ENCODE measurements around the gene TRHDE.

TRHDE gene

DNA sequence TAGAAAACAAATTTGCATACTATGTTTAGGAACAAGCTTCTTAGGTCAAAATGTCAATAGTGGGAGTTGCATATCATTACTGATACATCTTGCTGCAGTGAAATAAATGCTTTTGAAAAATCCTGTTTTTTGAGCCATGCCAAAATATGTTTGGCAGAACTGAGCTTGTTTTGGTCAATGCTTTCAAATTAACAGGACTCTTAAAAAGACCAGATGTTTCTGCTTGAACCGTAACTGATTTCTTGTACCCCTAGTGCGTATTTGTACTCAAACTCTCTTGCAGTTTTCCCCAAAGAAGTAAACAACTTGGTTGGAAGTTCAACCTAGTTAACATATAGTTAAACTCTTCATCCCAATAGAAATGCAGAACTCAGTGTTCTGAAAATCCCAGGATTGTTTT, 3.4 kb downstream of the TRHDE start:
- no peak for DNase-seq

DNA sequence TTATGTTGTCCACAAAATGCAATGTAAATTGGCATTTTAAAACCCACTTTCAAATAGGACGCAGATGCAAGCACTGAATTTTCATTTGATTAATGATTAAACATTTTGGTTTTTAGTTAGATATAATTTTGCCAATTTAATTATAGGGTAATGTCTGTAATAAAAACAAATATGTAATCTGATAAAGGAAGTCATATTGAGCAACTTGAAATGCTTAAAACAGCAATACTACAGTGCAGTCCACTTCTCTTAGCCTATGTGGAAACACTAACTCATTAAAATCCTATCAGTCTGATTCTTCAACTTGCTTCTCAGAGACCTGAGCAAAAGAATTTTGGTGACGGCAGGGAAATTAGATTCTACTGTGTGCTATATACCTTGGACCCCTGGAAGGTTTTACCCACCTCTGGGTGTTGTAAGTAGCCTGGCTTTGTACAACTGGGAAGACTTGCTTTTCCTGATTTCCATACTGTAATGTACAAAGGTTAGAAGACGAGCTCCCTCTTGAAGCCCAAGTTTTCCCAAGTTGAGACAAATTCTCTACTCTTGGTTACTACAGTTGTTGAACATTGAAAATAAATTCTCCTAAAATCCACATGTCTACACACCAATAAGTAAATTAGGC, 4.1 kb downstream of the TRHDE start:
- DNase-seq = no peak

DNA sequence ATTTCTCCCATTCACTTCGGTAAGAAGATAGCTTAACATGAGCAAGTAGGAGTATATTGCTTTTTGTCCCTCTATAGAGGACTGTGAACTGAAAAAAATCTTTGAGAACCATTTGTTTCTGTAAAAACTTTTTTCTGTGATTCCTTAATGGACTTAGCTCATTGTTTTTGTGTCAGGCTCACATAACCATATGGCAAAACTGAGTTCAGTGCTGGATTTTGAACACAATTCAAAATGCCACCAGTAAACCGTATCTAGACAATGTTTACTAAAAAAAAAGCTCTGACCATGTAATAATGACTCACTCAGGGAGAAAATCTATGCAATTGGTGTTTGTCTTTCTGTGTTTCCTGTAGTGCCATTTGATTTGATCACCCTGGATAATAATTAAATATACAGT, 5.2 kb downstream of the TRHDE start:
- no peak for DNase-seq

DNA sequence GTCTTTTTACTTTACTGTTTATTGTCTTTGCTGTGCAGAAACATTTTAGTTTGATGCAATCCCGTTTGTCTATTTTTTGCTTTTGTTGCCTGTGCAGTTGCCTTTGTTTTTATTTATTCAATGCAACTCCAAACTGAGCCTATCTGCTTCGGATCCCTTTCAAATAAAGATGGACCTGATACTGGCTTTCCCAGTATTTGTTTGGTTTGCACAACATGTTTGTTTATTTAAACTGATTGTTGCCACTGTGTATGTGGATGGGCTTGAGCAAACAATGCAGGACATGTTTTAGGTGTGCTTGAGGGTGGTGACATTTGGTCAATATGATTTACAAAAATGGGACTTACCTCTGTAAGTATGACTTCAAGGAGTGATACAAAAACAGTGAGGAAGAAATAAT, 6.7 kb downstream of the TRHDE start:
- DNase-seq = no peak

DNA sequence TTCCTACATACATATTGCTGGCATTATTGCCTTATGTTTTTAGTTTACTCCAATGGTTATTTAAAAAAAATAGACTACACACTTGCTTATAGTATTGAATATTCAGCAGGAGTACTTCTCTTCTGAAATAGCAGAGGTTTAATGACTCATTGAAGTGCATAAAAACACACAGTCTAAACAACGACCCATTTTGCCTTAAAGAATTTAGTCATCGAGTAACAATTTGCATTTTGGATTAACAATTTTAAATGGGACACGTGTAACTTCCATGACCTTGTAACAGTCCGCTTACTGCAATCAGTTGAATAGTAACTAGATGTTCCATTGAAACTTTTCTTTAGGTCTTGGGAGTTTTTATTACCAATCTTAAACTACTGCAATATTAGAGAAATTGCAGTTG, 9.0 kb downstream of the TRHDE start:
- DNase-seq = no peak

DNA sequence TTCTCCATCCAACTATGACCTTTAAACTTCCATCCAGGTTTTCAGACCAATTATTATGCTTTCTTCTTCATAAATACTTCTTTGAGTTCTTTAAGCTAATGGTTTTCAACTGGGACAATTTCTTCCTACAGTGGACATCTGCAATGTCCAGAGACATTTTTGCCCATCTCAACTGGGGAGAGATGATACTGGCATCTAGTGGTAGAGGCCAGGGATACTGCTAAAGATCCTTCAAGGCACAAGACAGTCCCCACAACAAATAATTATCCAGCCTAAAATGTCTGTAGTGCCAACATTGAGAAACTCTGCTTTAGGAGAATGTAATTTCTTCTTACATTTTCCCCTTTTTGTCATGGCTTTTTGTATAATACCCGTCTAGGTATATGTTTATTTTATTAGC, 10.6 kb downstream of the TRHDE start:
- DNase-seq = no peak

DNA sequence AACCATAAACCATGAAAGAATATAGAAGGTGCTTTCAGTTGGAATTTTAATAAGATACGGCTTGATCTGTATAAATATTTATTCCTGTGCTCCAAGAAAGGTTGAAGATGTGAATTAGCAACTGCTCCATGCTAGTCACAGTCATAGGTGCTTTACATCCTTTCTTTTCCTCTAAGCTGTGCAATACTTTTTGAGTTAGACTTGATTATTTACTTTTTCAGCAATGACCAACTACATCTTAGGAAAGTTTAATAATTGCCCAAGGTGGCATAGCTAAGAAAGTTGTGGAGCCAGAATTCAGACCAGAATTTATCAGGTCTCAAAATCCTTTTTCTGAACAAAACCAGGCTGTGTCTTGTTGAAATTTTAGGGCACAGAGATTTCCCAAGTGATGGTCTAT, 13.7 kb downstream of the TRHDE start:
- no peak for DNase-seq

DNA sequence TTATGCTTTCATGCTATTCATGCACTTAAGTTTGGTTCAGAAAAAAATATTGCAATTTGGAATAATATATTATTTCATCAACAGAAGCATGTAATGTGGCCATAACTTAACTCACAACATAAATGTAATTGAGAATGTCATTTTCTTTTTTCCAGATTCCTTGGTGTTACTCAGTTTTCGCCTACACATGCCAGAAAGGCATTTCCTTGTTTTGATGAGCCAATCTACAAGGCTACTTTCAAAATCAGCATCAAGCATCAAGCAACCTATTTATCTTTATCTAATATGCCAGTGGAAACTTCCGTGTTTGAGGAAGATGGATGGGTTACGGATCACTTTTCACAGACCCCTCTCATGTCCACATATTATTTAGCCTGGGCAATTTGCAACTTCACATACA, 14.4 kb downstream of the TRHDE start:
- DNase-seq = no peak

DNA sequence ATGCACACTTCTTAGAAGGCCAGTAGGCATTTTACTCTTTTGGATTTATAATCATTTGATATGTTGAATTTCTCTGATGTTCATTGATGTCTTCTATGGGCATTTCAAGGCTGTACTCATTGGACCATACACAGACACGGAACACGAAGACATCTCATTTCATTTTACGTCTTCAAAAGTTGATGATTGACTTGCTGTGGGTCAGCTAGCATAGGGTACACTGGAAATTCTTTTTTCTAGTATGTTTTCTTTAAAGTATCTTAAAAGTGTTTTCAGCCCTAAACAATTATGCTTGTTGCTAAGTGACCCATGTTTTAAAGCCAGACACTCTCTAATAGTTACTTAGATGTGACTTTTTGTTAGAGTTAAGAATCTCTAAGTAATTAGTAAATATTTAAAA, 16.3 kb downstream of the TRHDE start:
- DNase-seq = no peak

DNA sequence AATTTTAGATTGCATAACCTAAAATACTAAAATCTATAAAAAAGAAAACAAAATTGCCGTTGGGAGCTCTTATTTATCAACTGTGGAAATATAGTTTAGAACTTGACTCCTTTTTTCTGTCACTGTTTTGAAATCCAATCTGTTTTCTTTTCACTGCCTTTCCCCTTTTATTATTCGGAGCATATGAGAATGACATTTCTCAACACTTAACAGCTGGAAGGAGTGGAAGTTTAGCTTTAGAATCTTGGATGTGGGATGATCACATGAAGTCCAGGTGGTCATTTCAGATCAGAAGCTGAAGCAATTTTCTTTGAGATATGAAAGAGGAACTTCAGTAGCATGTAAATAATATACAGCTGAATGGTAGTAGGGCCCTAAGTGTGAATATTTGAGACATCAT, 16.7 kb downstream of the TRHDE start:
- no peak for DNase-seq

DNA sequence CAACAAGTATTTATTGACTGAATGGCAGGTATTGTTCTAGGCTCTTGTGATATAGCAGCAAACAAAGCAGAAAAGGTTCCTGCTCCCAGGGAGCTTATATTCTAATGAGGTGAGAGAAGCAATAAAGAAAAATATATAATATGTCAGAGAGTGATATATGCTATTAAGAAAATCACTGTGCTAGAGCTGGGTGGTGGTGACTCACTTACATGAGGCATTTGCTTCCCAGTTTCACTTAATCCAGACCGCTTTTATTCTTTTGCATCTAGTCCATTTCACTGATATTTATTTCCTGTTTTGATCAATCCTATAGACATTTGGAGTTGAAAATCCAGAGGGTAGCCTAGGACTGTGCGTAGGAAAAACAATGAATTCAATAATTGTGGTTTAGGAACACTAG, 17.5 kb downstream of the TRHDE start:
- no peak for DNase-seq

DNA sequence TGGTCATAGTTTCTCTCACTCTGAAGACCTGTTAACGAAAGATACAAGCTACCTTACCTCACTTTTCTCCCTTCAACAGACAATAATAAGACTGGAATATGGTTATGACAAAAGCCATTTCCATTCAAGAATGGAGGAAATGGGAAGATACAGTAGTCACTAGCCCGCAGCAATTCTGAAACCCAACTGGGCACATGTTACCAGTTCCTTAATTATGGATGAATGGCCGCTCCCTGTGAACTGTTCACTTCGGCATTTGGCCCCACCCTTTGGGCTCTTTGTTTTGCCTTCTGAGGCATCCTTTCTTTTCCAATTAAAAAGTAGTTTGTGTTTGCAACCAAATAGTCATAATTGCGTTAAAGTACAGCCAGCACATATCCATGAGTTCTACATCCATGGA, 19.0 kb downstream of the TRHDE start:
- no peak for DNase-seq

DNA sequence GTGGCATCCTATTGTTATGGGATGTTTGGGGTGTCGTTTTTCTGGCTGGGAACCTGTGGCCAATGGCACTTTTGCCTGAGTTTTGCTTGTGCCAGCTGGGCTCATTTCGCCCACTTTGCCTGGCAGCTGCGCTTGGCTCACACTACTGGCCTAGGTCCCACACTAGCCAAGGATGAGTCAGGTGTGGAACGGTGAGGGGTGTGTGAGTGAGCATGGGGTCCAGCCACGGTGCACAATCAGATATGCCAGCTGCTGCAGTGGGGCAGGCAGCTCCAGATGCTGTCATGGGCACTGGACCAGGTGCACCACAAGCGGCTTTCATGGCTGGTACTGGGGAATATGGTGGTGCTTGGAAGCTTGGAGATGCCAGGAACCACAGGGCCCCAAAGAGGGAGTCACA, 21.5 kb downstream of the TRHDE start:
- DNase-seq = no peak

DNA sequence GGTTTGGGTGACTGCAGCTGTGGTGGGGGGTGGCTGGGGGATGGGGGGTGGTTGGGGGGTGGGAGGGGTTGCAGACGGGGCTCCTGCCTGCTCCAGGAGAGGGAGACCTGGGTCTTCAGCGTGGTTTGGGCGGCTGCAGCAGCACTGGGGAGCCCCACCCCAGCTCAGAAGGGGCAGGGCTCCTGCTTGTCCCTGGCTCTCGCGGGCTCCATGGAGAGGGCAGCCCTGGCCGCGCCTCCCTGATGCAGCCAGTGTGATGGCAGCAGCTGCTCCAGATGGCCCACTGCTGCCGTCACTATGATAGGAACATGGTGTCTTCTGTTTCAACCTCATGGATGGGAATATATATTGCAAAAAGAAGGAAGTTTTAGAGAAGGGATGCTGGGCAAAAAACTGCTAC, 22.9 kb downstream of the TRHDE start:
- DNase-seq = no peak

DNA sequence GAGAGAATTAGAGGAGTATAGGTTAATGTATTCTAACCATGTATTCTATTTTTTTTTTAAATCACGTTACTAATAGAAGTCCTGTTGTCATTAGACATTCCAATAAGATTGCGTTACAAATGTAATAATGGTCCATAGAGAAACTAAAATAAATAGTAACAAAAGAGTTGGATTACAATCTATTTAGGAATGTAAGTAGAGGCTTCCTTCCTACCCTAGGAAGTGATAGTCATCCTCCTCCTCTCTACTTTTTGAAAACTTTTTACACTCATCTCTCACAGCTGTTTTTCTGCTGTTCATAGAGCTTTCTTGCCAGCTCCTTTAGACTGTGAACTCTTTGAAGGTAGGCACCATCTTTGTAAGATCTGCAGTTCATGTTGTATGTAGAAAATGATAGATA, 23.6 kb downstream of the TRHDE start:
- DNase-seq = no peak

DNA sequence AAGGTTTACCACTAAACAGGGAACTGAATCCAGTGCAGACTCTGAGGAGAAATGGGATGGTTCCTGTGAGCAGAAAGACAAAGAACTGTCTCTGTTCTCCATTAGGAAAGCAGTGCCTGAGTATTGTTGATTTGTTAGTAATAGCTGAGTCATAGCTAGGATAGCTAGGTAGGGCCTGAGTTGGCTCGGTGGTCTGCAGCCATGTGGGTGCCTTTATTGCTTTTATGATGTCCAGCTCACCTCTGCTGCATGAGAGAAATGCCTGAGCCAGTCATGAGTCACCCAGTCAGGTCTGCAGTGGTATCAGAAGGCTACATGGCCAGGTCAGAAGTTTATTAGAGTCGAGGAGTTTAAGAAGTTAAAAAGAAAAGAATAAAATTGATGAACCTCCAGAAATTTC, 24.2 kb downstream of the TRHDE start:
- DNase-seq = no peak

DNA sequence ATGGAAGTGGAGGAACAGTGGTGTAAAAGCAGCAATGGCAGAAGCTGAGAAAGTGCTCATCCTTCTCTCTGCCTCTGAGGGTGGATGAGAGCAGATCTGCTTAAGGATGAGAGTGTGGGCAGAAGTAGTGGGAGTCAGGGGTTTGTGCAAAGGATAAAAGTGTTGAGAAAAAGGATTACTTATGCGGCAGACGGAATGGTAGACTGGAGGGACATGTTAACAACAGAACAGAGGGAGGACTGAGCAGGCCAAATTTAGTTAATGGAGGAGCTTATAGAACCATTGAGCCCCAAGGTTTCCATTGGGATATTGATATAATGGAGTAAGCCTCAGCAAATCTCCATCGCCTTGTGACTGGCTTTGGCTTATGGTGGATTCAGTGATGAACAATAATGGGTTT, 25.5 kb downstream of the TRHDE start:
- DNase-seq = no peak

DNA sequence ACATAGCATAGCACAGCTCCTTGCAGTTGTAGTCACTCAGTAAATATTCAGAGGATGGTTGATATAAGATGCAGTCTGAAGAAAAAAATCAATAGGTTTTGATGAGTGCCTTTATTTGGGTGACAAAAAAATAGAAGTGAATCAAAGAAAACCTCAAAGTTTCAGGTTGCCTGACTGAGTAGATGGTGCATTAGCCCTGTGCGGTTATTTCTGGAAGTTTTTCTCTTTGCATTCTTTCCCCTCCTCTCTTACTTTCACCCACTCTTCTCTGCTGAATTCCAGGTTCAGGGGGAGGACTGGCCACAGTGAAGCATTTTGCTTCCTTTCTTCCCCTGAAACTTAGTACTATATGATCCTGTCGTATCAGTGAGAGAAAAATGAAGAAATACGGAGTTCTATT, 28.6 kb downstream of the TRHDE start:
- DNase-seq = no peak

DNA sequence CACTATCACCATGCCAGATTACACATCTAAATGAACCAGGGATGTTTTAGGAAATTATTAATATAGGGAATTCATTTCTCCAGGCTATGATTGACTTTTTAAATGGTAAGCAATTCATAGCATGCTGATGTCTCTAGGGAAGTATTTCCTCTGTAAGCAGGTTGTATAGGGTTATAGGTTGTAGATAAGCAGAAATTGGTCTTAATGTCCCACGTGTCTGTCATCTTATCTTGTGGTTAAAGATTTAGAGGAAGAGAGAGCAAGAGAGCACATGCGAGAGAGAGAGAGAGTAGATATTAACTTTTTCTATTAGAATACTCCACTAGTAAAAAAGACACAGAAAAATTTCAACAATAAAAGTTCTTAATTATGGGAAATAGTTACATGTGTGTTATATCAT, 32.6 kb downstream of the TRHDE start:
- no peak for DNase-seq

DNA sequence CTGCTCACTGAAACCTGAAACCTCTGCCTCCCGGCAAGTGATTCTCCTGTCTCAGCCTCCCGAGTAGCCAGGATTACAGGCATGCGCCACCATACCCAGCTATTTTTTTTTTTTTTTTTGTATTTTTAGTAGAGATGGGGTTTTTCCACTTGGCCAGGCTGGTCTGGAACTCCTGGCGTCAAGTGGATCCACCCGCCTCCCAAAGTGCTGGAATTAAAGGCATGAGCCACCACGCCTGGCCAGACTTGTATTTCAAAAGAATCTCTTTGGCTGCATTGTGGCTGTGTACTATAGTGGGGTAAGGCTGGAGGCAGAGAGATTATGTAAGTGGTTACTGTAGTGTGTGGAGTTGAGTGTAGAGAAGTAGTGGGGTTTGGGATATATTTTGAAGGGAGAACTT, 35.1 kb downstream of the TRHDE start:
- no peak for DNase-seq

DNA sequence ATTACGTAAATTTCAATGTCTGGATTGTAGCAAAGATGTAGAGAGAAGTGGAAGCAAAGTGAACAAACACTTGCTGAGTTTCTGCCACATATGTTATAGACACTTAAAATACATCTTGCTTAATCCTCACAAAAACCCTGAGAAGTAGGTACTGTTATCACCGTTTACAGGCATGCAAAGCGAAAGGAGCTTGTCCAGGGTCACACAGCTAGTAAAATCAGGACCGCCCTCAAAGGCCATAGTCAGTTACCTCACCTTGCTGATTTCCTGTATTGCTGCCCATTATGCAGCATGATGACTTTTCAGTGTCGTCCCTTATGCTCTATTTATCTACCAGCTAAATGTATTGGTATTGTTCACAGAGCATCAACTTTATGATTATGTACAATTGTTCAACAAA, 39.8 kb downstream of the TRHDE start:
- no peak for DNase-seq

DNA sequence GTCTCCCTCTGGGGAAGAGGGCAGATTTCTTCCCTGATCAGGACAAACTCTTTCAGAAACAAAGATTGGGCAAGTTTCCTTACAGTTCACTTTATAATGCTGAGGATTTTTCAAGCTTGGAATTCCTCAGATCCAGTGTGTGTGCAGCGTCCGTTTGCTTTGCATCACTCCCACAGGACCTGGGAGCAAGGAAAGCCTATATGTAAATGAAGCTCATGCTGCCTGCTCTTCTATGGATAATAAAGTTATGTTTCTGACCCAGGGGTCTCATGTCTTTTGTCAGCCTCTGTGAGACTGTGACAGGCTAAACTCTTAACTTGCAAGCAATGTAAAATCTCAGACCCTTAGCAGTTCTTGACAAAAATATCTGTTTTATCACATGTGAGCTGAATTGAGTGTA, 41.6 kb downstream of the TRHDE start:
- no peak for DNase-seq

DNA sequence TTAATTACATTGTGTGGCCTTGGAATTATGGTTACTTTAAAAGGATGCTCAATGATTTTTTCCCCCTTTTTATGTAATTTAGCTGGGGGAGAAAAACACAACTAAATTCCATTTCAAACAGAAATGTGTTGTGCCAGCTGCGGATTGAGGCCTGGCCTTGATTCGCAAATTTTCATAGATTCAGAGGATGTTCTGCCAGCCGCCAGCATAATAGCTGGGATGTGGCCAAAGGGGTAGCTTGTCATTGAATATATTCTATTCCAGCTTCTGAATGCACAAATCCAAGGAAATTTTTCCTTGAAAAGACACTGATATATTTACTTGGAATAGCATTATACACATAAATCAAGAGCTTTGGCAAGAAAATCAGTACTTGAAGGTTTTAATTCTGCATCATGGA, 43.7 kb downstream of the TRHDE start:
- no peak for DNase-seq

DNA sequence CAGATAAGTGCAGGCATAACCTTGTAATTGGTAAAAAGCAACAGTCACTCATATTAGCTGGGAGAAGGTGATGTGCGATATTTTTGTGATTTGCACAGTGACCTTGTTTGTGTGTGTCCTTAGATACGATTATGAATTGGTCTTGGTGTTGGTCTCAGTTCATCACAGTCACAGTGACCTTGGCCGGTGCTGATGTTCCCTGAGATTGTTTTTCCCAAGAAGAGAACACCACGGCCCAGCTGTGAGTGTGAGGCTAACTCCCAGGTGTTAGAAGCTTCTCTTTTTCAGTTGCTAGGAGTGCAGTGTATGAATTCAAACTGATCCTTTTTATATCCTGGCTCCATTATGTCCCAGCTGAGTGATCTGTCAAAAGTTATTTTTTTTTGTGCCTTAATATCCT, 46.2 kb downstream of the TRHDE start:
- DNase-seq = no peak

DNA sequence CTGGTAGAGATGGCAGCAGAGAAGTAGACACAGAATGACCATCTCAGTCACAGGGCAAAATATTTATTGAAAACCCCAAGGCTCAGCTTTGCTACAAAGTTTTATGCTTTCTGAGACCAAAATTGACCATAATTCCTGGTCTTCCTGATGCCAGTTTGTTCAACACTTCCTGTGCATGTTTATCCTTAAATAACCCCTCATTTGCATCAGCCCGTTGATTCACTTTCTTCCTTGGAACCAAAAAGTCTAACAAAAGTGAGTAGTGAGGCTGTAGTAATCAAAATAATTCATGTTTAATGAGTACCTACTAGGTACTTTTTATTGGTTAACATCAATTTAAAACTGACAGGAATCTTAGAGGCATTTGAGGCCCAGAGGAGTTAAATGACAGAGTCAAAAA, 51.7 kb downstream of the TRHDE start:
- DNase-seq = no peak

DNA sequence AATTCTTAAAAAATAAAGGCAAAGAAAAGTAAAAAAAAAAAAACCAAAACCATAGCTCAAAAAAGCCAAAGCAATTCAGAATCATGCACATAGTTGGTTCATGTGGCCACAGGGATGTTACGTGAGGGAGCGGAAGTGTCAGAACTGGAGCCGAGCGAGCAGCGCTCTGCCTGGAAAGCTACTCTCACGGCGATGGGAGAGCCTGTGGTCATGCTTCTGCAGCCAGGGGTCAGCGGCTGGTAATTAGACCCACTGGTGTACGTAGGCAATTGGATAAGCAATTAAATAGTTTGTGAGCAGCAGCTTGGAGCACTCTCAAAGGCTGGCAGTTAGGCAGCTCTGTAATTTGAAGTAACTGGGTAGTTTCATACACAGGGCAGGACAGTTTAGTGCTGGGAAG, 58.1 kb downstream of the TRHDE start:
- no peak for DNase-seq
